Fibroblast of pulmonary artery (primary cell): ENCODE results near the gene IL17C.

ENCODE experiments used
- DNase-seq: peaks from one replicate; pipeline ENCODE4 v3.0.0-alpha.2; 2010; ENCODE audit warnings: low read depth
- H3K4me3 ChIP-seq: replicated peaks from 2 replicates; pipeline ENCODE4 v1.5.1; 2011; ENCODE audit warnings: low read depth, mild to moderate bottlenecking, control low read depth, low read length, moderate library complexity
- TF ChIP-seq, protein P1 (sequence below): IDR thresholded peaks from 2 replicates; pipeline ENCODE4 v1.5.1; 2011; ENCODE audit warnings: mild to moderate bottlenecking, control low read depth, low read length, inconsistent platforms; ENCODE audit errors: missing control alignments

IL17C gene

DNA sequence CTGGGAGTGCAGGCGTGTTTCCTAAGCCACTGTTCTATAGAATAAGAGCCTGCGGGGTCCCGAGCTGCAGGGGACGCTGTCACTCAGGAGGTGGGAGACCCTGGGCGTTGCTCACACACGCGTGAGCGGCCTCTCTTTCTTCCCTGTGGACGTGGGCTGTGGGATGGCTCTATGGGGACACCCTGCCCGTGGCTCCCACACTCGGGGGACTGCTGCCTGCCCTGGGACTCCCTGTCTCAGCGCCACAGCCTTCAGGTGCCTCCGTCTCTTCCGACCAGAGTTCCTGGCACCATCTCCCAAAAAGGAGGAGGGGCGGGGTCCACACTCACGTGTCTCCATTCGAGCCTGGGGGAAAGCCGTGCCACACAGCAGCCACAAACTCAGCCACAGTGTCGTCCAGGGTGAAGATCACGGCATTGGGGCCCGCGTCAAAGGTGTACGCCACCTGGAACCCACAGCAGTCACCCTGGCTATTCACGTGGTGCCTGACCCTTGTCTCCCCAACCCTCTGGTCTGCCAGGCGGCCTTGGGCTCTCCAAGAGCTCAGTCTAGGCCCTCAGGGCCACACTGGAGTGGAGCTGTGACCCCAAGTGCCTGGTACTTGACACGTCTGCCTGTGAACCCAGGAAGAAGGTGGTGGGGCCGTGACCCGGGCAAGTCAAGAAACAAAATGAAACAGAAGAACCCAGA, 16.1 kb downstream of the IL17C start:
- TF ChIP-seq, protein P1, sequence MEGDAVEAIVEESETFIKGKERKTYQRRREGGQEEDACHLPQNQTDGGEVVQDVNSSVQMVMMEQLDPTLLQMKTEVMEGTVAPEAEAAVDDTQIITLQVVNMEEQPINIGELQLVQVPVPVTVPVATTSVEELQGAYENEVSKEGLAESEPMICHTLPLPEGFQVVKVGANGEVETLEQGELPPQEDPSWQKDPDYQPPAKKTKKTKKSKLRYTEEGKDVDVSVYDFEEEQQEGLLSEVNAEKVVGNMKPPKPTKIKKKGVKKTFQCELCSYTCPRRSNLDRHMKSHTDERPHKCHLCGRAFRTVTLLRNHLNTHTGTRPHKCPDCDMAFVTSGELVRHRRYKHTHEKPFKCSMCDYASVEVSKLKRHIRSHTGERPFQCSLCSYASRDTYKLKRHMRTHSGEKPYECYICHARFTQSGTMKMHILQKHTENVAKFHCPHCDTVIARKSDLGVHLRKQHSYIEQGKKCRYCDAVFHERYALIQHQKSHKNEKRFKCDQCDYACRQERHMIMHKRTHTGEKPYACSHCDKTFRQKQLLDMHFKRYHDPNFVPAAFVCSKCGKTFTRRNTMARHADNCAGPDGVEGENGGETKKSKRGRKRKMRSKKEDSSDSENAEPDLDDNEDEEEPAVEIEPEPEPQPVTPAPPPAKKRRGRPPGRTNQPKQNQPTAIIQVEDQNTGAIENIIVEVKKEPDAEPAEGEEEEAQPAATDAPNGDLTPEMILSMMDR = no peak
- H3K4me3 ChIP-seq = no peak overlapping the region
- DNase-seq = no peak

DNA sequence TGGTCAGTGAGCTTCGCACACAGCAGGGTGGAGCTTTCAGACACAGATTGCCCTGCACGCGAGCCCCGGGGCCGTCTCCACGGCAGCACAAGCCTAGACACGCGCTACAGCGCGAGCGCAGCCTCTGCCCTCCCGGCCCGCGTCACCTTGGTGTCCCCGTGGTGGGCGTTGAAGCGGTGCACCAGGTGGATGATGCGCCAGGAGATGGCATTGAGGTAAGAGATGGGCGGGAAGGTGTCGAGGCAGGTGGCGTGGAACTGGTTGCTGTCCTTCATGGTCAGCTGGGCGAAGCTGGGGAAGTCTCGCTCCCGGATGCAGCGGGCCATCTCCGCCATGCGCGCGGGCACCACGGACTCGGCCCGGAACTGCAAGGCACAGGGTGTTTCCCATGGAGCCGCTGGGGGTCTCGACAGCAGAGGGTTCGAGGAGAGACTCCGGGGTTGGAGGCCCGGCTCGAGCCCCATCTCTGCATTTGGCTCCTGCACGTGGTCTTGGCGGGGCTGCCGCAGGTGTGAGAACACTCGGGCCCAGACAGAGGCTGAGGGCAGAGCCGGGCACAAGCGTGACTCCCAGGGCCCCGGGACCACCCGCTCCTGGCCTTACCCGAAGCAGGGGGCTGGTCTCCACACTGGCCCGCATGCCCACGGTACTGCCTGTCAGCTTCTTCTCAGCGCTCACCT, 16.8 kb downstream of the IL17C start:
- no peak for DNase-seq
- H3K4me3 ChIP-seq = no peak overlapping the region
- TF ChIP-seq, protein P1 = no peak

DNA sequence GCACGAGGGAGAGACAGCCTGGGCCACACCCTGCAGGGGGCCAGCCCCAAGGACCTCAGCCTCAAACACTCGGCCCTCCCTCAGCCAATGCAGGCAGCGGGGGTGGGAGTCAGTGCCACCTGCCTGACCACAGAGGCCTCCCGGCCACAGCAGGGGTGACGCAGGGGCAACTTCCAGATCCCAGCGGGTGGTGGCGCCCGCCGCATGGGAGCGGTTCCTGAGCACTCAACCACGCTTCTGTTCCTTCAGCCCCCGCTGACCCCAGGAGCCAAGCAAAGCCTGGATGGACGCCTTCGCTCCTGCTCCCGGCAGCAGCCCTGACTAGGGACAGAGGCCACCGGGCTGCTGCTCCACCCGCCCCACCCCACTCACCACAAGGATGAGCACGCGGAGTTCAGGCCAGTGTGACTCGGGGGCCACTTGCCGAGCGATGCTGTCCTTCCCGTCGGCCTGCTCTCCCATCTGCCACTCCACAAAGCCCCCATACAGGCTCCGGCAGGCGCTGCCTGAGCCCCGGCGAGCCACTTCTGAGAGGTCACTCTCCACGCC, 17.4 kb downstream of the IL17C start:
- TF ChIP-seq, protein P1 = no peak
- no peak overlapping the region for H3K4me3 ChIP-seq
- no peak for DNase-seq

DNA sequence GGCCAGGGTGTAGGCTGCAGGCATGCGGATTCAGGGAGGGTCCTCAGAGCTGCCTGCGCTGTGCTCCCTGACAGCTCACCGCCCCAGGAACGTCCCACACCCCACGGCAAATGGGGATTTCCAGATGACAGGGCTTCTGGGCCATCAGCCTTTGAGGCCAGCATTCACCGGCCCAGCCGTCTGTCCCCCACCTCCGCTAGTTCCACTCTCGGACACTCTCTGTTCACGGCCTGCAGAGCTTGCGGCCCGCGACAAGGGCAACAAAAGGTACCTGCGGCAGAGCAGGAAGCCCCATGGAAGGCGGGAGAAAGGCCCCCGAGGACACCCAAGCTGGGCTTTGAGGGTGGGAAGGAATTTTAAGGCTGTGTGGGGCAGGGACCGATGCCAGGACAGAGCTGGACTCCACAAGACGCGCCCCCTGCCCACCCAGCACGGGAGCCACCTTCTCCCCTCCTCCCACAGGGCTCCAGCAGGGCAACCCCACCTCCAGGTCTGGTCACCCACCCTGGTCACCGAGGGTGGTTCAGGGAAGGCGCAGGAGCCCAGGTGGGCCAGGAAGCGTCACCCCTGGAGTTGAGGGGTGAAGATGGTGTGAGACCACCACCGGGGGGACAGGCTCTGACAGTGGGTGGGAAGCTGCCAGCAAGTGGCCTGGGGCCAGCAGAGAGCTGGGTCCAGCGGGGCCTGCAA, 18.1 kb downstream of the IL17C start:
- H3K4me3 ChIP-seq = no peak overlapping the region
- TF ChIP-seq, protein P1 = no peak

DNA sequence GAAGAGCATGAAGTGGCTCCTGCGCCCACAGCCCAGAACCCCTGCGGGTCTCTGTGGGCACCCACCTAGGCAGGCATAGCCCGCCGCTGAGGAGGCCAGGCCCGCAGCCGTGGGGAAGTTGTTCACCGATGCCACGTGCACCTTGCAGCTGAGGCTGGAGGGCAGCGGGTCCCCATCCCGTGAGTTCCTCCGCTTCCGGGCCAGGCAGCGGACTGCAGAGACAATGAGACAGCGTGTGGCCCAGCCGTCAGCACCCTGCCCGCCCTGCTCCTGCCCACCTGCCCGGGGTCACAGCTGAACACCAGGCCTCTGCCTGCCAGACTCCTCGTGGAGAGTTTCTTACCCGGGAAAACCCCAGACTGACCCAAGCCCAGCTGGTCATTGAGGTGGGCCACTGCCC, 19.0 kb downstream of the IL17C start:
- H3K4me3 ChIP-seq = no peak overlapping the region
- DNase-seq = no peak
- TF ChIP-seq, protein P1 = no peak

More for the DNA sequence above, 18.1 kb downstream of the IL17C start:
- no peak for DNase-seq

DNA sequence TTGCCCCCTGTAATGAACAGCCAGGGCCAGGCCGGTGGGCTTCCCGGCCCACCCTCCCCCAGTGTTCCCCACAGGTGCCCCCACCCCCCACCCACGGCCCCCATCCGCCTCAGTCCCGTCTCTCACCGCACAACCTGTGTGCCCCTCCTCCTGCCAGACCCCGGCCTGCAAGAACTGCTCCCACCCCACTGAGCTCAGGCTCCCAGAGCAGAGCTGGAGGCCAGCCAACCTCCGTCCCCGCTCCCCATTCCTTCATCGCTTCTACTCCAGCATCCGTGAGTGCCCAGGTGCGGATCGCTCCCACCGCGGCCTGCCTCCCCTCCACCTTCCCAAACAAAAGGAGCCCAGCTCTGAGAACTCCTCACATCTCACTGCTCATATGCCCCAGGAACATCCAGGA, 20.3 kb downstream of the IL17C start:
- no peak overlapping the region for H3K4me3 ChIP-seq
- TF ChIP-seq, protein P1 = no peak
- no peak for DNase-seq
